ENCODE results near the gene MAGI2.

The MAGI2 gene

DNA sequence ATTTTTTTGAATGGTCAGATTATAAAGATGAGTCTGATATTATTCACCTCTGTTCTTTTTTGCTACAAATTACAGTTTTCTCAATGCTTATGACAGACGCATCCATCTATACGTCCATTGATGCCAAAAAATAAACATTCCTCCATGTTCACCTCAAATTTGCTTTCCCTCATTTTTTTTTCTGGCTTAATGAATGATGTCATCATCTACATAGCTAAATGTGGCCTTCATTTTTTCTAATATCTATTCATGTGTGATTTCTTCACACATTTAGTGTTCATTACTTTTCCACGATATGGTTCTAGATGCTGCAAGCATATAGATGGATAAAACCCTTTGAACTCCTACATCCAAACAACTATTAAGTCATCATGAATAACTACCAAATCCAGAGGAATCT, 163.1 kb downstream of the MAGI2 start:
- no peak overlapping the region for H3K4me3 ChIP-seq (ENCODE audit: low read depth, low read length)
- TF ChIP-seq, protein P1, sequence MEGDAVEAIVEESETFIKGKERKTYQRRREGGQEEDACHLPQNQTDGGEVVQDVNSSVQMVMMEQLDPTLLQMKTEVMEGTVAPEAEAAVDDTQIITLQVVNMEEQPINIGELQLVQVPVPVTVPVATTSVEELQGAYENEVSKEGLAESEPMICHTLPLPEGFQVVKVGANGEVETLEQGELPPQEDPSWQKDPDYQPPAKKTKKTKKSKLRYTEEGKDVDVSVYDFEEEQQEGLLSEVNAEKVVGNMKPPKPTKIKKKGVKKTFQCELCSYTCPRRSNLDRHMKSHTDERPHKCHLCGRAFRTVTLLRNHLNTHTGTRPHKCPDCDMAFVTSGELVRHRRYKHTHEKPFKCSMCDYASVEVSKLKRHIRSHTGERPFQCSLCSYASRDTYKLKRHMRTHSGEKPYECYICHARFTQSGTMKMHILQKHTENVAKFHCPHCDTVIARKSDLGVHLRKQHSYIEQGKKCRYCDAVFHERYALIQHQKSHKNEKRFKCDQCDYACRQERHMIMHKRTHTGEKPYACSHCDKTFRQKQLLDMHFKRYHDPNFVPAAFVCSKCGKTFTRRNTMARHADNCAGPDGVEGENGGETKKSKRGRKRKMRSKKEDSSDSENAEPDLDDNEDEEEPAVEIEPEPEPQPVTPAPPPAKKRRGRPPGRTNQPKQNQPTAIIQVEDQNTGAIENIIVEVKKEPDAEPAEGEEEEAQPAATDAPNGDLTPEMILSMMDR (IDR thresholded peaks at IDR 0.05; ENCODE audit: low read depth, low read length): no peak

DNA sequence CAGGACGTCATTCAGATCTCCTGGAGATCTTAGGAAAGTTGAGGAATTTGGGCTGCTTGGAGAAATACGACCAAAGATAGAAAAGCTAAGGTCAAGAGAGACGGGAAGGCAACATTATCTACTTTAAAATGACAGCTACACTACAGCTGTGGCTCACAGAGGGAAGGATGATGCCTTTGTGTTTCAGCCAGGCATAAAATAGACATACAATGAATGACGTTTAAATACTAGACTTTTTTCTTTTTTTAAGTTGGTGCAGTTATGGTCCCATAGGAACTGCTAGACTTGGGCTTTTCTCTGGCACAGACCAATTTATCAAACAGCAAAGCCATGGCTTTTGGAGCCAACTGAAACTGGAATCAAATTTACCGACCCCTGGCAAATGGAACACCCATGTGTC, 164.8 kb downstream of the MAGI2 start:
- TF ChIP-seq, protein P1 (IDR thresholded peaks at IDR 0.05; ENCODE audit: low read depth, low read length): no peak
- H3K4me3 ChIP-seq (ENCODE audit: low read depth, low read length): no peak overlapping the region

DNA sequence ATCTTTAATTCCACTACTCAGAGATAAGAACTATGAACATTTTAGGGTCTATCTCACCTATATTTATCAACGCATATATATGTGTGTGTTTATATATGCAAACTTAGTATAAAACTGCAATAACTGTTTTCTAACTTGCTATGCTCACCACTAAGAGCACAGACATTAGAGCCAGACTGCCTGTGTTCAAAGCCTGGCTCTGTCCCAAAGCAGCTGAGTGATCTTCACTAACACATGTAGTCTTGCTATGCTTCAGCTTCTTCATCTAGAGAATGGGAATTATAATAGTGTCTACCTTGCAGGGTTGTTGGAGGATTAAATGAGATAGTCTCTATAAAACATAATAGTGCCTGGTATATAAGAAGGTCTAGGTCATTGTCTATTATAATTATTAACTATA, 165.5 kb downstream of the MAGI2 start:
- TF ChIP-seq, protein P1 (IDR thresholded peaks at IDR 0.05; ENCODE audit: low read depth, low read length): no peak

DNA sequence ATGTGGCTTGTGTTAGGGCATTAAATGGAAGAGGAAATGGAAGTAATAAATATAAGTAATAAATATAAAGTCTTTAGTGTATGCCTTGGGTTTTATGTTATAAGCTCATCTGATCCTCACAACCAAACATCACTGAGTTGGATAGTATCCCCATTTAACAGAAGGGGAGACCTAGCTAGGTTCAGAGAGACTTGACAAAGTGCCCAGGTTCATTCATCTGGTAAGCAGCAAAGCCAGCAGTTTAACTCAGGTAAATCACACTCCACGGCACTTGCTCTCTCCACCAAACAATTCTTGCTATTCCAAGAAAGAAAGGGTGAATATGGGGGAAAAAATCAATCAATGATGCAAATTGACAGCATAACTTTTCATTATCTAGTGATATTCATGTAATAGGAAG, 167.3 kb downstream of the MAGI2 start:
- no peak overlapping the region for H3K4me3 ChIP-seq (ENCODE audit: low read depth, low read length)
- TF ChIP-seq, protein P1 (IDR thresholded peaks at IDR 0.05; ENCODE audit: low read depth, low read length): no peak

More for the DNA sequence above, 165.5 kb downstream of the MAGI2 start:
- H3K4me3 ChIP-seq (ENCODE audit: low read depth, low read length): no peak overlapping the region

DNA sequence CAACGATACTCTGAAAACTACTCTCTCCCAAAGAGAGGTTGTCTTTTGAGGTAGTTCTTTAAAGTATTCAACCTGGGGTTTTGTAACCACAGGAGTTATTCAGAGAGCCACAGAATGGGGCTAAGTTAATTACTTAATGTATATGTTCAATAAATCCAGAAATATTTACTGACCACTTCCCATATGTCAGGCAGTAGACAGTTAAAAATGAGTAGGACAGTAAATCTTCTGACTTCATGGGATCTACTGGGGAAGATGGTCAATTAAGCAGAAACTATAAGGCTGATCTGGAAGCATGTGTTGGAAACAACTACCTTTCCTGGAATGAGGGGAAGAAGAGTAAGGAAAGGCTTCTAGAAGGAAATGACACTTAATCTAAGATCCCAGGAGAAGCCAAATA, 167.7 kb downstream of the MAGI2 start:
- TF ChIP-seq, protein P1 (IDR thresholded peaks at IDR 0.05; ENCODE audit: low read depth, low read length): no peak

DNA sequence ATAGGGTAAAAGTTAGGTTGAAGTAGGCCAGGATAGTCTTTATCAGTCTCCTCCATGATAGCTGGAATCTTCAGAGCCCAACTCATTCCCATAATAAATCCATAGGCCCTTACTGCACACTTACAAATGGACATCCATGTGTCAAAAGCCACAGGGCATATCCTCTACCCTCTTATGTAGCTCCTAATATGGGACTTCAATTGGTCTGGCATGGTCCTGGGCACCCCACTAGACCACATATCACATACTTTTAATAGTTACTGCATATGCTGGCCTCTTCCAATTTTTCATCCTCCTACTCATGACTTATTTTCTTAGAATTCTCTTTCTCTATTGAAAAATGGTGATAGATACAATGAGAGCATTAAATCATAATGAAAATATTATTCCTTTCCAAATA, 169.3 kb downstream of the MAGI2 start:
- TF ChIP-seq, protein P1 (IDR thresholded peaks at IDR 0.05; ENCODE audit: low read depth, low read length): no peak
- H3K4me3 ChIP-seq (ENCODE audit: low read depth, low read length): no peak overlapping the region

More for the DNA sequence above, 167.7 kb downstream of the MAGI2 start:
- H3K4me3 ChIP-seq (ENCODE audit: low read depth, low read length): no peak overlapping the region

DNA sequence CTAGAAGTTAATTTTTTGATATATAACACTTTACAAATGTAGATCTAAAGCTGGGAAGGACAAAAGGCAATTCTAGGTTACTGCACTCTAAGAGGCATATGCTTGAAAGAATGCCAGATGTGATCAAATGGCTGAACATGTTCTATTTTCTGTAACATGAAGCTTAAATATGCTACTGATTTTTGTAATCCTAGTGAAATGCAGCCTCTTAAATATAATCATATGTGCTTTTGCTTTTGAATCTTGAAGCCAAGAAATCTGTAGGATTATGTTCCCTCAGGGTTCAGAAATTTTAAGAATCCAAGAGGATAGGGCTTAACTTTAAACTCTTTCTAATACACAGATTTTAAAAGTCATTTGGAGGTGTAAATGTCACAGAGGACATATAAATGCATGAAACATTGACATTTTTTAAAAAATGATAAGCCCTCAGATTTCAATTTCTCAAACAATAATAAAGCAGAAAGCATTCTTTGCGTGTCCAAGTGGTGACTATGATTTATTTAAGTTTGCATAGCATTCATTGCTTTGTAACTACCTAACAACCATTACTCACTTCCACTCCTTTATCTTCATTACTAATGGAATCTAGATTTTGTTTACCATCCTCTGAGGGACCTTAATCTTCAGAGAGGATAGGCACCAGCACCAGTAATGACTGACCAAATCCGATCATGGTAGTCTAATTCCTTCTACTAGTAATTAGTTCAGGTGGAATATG, 170.4 kb downstream of the MAGI2 start:
- no peak overlapping the region for H3K4me3 ChIP-seq (ENCODE audit: low read depth, low read length)
- TF ChIP-seq, protein P1 (IDR thresholded peaks at IDR 0.05; ENCODE audit: low read depth, low read length): no peak
